Fibroblast of skin of abdomen (primary cell): ENCODE data around the gene C1orf167.

ENCODE experiments used
- DNase-seq: peaks from one replicate; pipeline ENCODE4 v3.0.0-alpha.2; 2013

C1orf167 gene

GRCh38 chr1:11735854-11736745, 25.9 kb upstream of the C1orf167 start, which contains the start of gene AGTRAP:
Gene AGTRAP (plus strand): TSS chr1:11736136. CDS start chr1:11736209, 73 bp downstream.
- peak; percentile 88 for DNase-seq

- DNase-seq = peak; percentile 66
Measured at GRCh38 chr1:11736746-11737639, 25.0 kb upstream of the C1orf167 start.

- DNase-seq = no peak
Measured at GRCh38 chr1:11738096-11738495, 23.9 kb upstream of the C1orf167 start.

- DNase-seq = no peak
Measured at GRCh38 chr1:11738783-11739182, 23.2 kb upstream of the C1orf167 start.

GRCh38 chr1:11740258-11741192, 21.5 kb upstream of the C1orf167 start:
- DNase-seq = no peak

GRCh38 chr1:11741482-11741881, 20.5 kb upstream of the C1orf167 start:
- DNase-seq = no peak

GRCh38 chr1:11741919-11742558, 20.0 kb upstream of the C1orf167 start:
- DNase-seq = no peak

- DNase-seq = no peak
Measured at GRCh38 chr1:11744287-11744686, 17.7 kb upstream of the C1orf167 start.

GRCh38 chr1:11746092-11746491, 15.9 kb upstream of the C1orf167 start:
- DNase-seq = no peak

- no peak for DNase-seq
Measured at GRCh38 chr1:11746795-11747487, 15.1 kb upstream of the C1orf167 start.

GRCh38 chr1:11748294-11749202, 13.4 kb upstream of the C1orf167 start:
- no peak for DNase-seq

GRCh38 chr1:11749203-11749689, 12.7 kb upstream of the C1orf167 start:
- no peak for DNase-seq

- no peak for DNase-seq
Measured at GRCh38 chr1:11749996-11750395, 12.0 kb upstream of the C1orf167 start.

GRCh38 chr1:11751087-11751486, 10.9 kb upstream of the C1orf167 start:
- no peak for DNase-seq

- DNase-seq = no peak
Measured at GRCh38 chr1:11752359-11753088, 9.5 kb upstream of the C1orf167 start.

- no peak for DNase-seq
Measured at GRCh38 chr1:11753555-11754208, 8.3 kb upstream of the C1orf167 start.

- no peak for DNase-seq
Measured at GRCh38 chr1:11757047-11757446, 4.9 kb upstream of the C1orf167 start.

GRCh38 chr1:11759791-11760190, 2.2 kb upstream of the C1orf167 start:
- no peak for DNase-seq
